Left renal cortex interstitium (tissue), 4 donors: Measurements from ENCODE around the gene NUPR2. TPM values are rescaled to one million over a fixed set of nuclear protein-coding genes. Genes with fewer than 3 reads are reported as not detected.
"Not testable (repeated sequence)": the region's sequence is repeated elsewhere in the genome, so short reads cannot be mapped to it uniquely, and the experiment has no call there.

ENCODE experiments used
- DNase-seq, 4 donors: peaks; one replicate each; pipeline ENCODE4 v3.0.0-alpha.2; 2013; ENCODE audit warnings: low read depth in 4 of 4, low spot score in 2 of 4, missing footprints in 1 of 4
- polyA plus RNA-seq, 4 donors: library from polyadenylated mRNA; unstranded; fragments of 120-200 nt; gene quantifications; one replicate each; pipeline ENCODE4 v1.2.1, GENCODE V29; 2013; ENCODE audit not compliant: insufficient read length in 4 of 4

Gene NUPR2, protein sequence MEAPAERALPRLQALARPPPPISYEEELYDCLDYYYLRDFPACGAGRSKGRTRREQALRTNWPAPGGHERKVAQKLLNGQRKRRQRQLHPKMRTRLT
- 1 to 10 TPM; 2.5 to 3.4 (median 2.7) TPM for polyA plus RNA-seq

DNA sequence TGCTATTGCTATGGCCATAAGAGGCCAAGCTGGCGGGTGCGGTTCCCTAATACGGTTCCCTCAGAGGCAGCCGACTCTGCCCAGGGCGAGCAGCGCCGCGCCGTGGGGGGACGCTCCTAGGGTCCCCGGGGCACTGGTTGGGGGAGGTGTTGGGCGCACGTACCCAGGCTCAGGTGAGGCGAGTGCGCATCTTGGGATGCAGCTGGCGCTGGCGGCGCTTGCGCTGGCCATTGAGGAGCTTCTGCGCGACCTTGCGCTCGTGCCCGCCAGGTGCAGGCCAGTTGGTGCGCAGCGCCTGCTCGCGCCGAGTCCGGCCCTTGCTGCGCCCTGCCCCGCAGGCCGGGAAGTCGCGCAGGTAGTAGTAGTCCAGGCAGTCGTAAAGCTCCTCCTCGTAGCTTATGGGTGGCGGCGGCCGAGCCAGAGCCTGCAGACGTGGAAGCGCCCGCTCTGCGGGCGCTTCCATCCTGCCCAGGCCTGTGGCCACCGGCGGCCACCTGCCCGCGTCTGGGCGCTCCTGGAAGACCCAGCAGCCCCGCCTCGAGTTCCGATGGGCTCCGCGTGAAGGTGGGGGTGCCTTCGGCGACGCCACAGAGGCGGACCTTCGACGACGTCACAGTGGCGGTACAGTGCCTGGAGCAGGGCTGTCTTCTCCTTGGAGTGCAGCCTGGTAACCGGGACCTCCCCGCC lies at the start of gene NUPR2:
Gene NUPR2, minus strand, starts transcription at position 566 of the 687 bp plus-strand sequence. Its CDS starts 103 bp downstream, at position 463.
- peak in 2 of 4 donors; percentile 13 to 16 for DNase-seq

DNA sequence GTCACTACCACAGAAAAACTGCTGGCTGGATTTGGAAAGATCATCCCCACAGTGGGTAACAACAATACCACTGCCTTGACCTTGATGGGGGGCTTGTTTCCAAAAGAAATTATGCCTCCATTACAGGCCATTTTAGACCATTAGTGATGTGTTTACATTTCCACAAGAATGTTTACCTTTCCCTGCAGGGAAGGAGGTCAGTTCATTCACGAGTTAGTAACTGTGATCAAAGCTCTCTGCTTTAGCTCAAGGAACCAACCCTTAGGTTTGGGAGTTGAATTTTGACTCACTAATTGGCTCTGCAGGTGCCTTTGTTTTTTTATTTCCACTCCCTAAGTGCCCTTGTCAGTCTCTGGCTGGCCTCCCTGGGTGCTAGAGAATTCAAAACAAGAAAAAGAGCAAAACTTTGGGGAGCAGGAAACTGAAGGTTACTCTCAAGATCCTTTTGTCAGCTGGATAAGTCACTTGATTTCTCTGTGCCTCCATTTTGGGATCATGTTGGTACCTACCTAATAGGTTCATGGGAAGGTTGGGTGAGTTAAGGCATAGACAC lies 41.1 kb upstream of the NUPR2 start:
- DNase-seq = no peak

DNA sequence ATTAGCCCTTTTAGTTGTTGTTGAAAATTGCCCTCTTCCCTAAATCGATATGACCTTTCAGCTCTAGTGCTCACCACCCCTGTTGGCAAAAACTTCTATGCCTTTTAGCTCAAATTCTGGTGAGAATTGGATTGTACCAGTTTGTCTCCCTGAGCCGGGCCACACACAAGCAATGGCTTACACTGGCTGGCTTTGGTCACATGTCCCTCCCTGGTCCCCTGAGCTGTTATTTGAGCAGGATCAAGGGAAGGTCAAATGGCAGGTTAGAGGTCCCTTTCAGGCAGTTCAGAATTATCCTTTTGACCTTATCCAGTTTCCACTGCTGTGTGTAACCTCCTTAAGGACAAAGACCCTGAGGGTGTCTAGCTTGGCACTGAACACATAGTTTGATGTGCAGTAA lies 14.8 kb upstream of the NUPR2 start:
- DNase-seq = not testable (repeated sequence)

DNA sequence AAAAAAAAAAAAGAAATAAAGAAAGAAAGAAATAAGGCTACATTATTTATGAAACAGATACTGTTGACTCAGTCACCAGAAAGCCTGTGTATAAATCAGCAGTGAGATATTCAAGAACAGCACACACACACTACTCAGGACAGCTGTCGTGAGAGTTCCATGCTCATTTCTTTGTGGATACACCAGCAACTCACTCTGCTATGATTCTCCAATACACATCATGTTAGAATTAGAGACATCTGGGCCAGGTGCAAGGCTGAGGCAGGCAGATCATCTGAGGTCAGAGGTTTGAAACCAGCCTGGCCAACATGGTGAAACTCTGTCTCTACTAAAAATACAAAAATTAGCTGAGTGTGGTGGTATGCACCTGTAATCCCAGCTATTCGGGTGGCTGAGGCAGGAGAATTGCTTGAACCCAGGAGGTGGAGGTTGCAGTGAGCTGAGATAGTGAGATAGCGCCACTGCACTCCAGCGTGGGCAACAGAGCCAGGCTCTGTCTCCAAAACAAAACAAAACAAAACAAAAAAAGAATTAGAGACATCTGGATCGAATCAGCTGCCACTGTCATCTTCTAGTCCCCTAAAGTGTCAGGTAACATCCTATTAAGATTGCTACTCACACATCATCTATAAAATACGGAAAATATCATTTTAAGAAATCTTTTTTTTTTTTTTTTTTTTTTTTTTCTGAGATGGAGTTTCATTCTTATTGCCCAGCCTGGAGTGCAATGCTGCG lies 11.2 kb upstream of the NUPR2 start:
- DNase-seq = no peak

DNA sequence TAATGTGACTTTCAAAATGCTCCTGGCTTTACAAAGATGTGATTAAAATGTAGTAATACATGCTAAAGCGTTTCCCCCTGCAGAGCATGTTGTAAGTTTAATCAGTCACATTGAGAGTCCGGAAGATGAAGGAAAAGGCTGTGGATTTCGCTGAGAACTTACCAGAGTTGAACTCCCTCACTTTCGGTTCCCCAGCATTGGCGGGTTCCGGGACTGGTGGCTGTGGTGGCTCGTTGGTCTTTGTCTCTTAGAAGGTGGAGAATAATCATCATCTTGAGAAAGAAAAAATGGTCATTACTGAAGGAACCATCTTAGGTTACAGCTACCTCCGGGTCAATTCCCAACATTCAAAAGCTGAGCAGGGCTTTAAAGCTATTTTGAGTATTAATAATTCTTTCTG lies 9.6 kb upstream of the NUPR2 start:
- no peak for DNase-seq

DNA sequence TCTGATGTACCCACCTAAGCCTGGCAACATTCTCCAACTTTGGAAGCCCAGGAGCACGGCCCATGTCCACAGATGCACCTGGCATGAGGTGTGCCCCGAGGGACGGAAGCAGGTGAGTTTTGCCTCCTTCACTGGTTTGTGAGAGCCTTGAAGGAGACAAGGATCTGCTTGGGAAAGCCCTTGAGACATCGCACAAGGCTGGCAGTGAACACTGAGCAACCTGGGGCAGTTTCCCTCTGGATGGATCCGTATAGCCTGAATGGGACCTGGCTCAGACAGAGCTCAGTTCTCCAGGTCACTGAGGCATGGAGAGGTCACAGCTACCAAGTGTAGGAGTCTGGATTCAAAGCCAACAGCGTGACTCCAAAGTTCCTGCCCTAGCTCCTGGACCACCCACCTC lies 8.8 kb upstream of the NUPR2 start:
- DNase-seq = no peak

DNA sequence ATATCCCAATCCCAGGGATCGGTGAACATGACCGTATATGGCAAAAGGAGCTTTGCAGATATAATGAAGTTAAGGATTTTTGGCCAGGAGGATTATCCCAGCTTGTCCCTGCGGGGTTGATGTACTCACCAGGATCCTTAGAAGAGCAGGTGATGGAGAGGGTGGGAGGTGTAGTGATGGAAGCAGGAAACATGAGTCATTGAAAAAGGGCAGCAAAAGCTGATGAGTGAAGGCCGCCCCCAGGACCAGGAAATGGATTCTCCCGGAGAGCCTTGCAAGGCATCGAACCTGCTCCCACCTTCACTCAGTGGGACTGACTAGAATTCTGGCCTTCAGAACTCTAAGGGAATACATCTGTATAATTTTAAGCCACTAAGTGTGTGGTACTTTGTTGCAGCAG lies 5.2 kb upstream of the NUPR2 start:
- no peak for DNase-seq

DNA sequence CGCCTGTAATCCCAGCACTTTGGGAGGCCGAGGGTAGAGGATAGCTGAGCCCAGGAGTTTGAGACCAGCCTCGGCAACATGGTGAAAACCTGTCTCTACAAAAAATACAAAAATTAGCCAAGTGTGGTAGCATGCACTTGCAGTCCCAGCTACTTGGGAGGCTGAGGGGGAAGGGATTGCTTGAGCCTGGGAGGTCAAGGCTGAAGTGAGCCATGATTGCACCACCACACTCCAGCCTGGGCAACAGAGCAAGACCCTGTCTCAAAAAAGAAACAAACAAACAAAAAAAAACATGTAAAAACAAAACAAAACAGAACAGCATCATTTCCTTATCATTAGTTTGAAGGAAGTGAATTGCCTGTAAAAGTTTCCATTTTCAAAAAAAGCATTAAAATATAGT lies 4.0 kb downstream of the NUPR2 start:
- DNase-seq = not testable (repeated sequence)

DNA sequence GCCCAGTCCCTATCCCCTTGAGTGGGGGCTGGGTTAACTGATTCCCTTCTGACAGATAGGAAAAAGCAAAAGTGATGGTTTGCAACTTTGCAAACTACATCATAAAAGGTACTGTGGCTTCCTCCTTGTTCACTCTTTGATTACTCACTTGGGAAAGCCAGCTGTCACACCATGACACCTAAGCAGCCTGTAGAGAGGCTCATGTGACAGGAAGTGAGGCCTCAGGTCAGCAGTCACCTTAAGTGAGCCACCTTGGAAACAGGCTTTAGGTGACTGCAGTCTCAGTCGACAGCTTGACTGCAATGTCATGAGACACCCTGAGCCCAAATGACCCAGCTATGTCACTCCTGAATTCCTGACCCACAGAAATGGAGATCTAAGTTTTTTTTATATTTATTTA lies 5.6 kb downstream of the NUPR2 start:
- no peak for DNase-seq

DNA sequence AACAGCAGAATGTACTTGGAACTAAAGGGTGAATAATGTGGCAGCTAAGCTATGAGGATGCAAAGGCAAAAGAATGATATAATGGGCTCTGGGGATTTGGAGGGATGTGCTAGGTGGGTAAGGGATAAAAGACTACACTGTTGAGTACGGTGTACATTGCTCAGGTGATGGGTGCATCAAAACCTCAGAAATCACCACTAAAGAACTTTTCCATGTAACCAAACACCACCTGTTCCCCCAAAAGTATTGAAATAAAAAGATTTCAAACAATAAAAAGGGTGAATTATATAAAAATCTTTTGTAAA lies 8.3 kb downstream of the NUPR2 start:
- no peak for DNase-seq

DNA sequence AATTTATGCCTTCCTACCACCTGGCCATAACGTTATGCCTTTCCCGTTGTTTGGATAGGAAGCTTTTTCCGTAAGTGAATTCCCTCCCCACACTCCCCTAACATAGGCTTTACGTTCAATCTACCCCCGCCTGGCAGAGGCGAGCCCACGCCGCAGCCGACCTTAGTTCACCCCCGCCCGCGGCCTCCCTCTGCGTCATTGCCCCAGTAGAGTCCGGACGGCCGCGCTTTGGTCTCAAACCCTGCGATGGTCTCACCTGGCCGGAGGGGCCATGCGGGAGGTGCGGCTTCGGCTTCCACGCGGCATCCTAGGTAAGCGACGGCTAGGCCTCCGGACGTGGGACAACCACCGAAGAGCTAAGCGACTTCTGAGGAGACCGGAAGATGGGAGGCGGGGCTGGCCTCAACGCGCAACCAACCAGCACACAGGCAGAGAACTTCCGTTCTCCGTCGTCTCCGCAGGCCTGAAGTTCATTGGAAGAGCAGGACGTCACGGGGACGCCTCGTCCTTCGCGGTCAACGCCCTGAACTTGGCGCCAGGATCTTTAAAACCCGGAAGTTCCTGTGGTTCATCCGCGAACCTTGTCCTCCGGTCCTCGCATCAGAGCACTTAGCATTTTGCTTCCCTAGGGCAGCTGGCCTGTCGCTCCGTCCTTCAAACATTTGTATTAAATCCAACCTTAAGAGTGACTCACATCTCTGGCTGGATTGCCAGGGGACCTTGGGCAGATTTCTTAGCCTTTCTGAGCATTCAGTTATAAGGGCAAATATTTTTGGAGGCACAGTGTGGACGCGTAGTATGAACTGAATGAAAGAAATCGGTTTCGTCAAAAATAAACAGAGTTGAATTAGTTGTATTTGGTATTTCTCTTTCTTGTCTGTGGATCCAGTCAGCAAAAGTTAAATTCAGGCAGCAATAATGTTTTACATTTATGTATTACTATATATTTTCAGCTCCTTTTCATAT lies 9.8 kb downstream of the NUPR2 start, which contains the start of gene CHCHD2:
Gene CHCHD2, minus strand, starts transcription at position 369 of the 966 bp plus-strand sequence. Its CDS starts 63 bp downstream, at position 306.
- peak; percentile 89 to 96 (median 92) for DNase-seq

DNA sequence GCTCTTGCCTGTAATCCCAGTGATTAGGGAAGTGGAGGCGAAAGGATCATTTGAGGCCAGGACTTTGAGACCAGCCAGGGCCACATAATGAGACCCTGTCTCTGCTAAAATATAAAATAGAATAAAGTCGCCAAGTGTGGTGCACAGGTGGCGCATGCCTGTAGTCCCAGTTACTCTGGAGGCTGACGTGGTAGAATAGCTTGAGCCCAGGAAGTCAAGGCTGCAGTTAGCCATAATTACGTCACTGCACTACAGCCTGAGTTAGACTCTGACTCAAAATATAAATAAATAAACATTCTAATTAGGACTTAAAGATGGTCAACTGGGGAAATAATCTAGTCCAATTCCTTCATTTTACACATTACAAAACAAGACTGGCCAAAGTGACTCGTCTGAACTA lies 10.7 kb downstream of the NUPR2 start:
- no peak for DNase-seq

DNA sequence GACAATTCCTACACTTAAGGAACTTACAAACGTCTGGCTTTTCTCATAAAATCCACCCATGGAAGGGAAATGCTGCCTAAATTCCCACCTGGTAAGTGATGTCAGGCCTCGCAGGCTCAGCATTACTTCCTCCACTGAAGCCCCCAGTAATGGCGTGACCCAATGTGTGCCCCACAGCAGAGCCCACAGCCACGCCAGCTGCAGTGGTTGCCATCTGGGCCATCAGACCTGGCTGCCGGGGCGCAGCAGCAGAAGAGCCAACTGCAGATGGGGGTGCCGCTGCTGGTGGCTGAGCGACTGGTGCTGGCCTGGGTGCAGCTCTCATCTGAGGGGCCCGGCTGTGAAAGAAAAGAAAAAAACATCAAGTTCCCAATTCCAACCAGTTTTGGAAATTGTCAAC lies 12.1 kb downstream of the NUPR2 start:
- not testable (repeated sequence) for DNase-seq

DNA sequence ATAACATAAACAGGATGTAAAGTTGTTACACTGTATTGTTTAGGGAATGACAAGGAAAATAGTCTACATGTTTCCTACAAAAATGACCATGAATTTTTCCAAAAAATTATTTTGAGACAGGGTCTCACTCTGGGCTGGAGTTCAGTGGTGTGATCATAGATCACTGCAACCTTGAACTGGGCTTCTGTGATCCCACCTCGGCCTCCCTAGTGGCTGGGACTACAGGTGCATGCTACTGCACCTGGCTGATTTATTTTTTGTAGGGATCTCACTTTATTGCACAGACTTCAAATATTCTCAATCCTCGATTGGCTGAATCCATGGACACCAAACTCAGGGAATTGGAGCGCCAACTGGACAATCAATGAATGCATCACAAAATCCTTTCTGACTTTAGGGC lies 16.6 kb downstream of the NUPR2 start:
- no peak for DNase-seq

DNA sequence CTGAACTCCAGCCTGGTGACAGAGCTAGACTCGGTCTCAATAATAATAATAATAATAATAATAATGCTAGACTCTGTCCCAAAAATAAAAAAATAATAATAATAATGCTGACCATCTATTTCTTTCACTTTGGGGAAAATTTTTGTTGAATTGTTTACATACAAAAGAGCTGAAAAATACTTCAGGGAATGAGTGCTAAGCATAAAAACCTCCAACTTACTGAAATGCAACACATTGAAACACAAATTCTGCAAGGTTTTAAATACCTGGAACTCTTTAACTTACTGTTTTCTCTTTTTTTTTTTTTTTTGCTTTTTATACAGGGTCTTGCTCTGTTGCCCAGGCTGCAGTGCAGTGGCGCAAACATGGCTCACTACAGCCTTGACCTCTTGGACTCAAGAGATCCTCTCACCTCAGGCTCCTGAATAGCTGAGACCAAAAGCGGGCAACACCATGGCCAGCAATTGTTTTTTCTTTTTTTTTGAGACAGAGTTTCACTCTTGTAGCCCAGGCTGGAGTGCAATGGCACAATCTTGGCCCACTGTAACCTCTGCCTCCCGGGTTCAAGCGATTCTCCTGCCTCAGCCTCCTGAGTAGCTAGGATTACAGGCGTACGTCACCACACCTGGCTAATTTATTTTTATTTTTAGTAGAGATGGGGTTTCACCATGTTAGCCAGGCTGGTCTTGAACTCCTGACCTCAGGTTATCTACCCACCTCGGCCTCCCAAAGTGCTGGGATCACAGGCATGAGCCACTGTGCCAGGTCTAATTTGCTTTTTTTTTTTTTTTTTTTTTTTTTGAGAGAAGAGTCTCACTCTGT lies 17.8 kb downstream of the NUPR2 start:
- not testable (repeated sequence) for DNase-seq

DNA sequence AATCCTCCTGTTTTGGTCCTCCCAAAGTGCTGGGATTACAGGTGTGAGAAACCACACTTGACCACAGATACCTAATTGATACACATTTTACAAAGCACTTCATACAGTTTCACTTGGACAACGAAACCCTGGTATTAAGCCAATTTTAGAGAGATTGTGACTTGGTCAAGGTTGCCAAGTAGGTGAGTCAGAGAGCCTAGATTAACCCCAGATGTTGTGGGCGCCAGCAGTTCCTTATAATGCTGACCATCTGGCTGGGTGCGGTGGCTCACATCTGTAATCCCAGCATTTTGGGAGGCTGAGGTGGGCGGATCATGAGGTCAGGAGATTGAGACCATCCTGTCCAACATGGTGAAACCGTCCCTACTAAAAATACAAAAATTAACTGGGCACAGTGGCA lies 18.5 kb downstream of the NUPR2 start:
- no peak for DNase-seq

DNA sequence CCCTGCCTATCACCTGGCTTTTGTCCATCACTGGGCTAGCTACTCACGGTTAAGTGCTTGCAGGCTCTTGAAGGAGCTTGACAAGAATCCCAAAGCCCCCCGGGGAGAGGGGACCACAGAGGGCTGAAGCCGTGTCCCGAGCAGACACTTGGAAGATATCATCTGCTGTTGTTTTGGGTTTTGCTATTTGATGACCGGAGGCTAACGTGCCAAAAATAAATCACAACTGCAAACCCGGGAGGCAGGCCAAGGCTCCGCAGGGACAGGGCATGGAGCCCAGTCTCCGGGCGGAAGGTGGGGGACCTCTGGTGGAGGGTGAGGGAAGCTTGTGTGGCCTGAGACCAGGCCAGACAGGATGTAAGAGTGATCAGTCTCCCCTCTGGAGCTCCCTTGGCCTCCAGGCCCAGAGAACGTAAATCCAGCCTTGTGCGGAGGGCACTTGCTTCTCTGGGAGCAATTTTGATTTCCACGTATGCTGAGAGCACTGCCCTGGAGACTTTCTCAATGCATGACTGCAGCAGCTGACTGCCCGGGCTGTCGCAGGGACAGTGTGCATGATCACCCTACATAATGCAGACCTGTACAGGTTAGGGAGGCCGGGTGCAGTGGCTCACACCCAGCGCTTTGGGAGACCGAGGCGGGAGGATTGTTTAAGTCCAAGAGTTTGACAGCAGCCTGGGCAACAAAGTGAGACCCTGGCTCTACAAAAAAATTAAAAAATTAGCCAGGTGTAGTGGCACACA lies 23.3 kb downstream of the NUPR2 start, which contains the start of gene PHKG1:
Gene PHKG1, minus strand, starts transcription at position 164 of the 743 bp plus-strand sequence. CDS start 4,011 bp downstream, outside the sequence.
- no peak for DNase-seq

DNA sequence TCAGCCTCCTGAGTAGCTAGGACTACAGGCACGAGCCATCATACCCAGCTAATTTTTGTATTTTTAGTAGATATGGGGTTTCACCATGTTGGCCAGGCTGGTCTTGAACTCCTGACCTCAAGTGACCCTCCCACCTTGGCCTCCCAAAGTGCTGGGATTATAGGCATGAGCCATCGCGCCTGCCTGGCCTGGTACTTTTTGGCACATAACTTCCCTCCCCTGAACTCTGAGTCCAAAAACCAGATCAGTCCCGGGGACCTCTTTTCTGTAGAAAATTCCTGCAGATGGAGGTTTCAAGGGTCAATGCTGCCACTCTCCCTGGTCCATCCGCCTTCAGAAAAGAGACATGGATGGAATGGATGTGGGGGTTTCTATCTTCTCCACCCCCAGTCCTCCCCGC lies 23.8 kb downstream of the NUPR2 start:
- not testable (repeated sequence) for DNase-seq

DNA sequence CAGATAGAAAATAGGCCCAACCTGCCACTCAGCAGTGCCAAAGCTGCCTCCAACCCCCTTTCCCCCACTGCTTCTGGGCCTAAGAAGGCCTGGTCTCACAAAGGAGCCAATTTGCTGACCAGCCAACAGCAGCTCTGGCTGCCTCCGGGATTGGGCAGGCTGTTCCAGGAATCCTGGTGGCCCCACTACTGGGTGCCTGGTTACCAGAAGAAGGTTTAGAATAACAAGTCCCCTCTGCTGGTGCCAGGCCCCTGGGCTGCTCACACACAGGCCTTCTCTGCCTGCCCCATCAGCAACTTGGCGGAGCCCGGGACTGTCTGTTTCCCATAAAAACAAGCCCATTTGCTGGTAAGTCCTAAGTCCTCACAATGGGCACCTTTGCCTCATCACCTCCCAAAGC lies 24.6 kb downstream of the NUPR2 start:
- DNase-seq = no peak
